Middle frontal gyrus (tissue), 1 donor: ENCODE measurements around the gene GDPD3.

Experiments
- DNase-seq: peaks from one replicate; pipeline ENCODE4 v3.0.0-alpha.2; 2015; ENCODE audit warnings: low spot score; ENCODE audit errors: extremely low spot score

GDPD3 gene

GRCh38 chr16:30054959-30055553 is 58.3 kb downstream of the GDPD3 start:
- no peak for DNase-seq
